Uterus (tissue), 4 donors: ENCODE data around the gene HS6ST3. TPM values are rescaled to one million over a fixed set of nuclear protein-coding genes. Genes with fewer than 3 reads are reported as not detected.

Experiments used
- DNase-seq, 2 donors: peaks; one replicate each; pipeline ENCODE4 v3.0.0-alpha.2; 2019 to 2020
- H3K27ac ChIP-seq, 2 donors: fragments of 200-600 bp; sonication (generic); 1 replicate in 1 of 2; 2 replicates in 1 of 2; pipeline ENCODE4 v1.5.1; 2016 to 2018
- H3K27me3 ChIP-seq, 2 donors: fragments of 200-600 bp; sonication (generic); one replicate each; pipeline ENCODE4 v1.5.1; 2018 to 2019; ENCODE audit warnings: control low read depth in 1 of 2
- H3K36me3 ChIP-seq, 2 donors: fragments of 200-600 bp; sonication (generic); one replicate each; pipeline ENCODE4 v1.5.1; 2019; ENCODE audit warnings: control low read depth in 1 of 2
- H3K4me1 ChIP-seq, 2 donors: fragments of 200-600 bp; sonication (generic); one replicate each; pipeline ENCODE4 v1.5.1; 2018 to 2019; ENCODE audit warnings: control low read depth in 1 of 2
- H3K4me3 ChIP-seq, 2 donors: fragments of 200-600 bp; sonication (generic); 1 replicate in 1 of 2; 2 replicates in 1 of 2; pipeline ENCODE4 v1.5.1; 2018 to 2019; ENCODE audit warnings: mild to moderate bottlenecking in 1 of 2
- H3K9me3 ChIP-seq, 2 donors: fragments of 200-600 bp; sonication (generic); one replicate each; pipeline ENCODE4 v1.5.1; 2019; ENCODE audit warnings: control low read depth in 1 of 2
- POLR2A ChIP-seq, 2 donors: fragments of 450-650 bp; IDR thresholded peaks; one replicate each; pipeline ENCODE4 v1.6.1; 2016; ENCODE audit warnings: antibody characterized with exemption in 2 of 2, mild to moderate bottlenecking in 1 of 2, moderate library complexity in 1 of 2
- intact Hi-C: fragments of 100-400 bp; cut with DNase I; formaldehyde crosslinking; loops from one replicate; pipeline ENCODE4 v1.15.1; 2023; ENCODE audit warnings: low total_unique reads
- total RNA-seq, 4 donors: library from RNA; depleted of rRNA in 3 of 4; stranded (reverse); fragments of >200 nt in 3 of 4; gene quantifications; one replicate each; pipeline versions ENCODE4 v1.1.0 to v1.2.4, GENCODE V29; 2014 to 2023
- TF ChIP-seq, protein P1 (sequence below), 4 experiments: fragments of 200-600 bp in 2 of 4; fragments of 450-650 bp in 2 of 4; sonication (generic) in 2 of 4; IDR thresholded peaks; one replicate each; pipeline ENCODE4 v1.5.1; 2016 to 2019; ENCODE audit warnings: antibody characterized with exemption in 4 of 4, mild to moderate bottlenecking in 2 of 4, moderate library complexity in 1 of 4
- donor health status: DM: yes; HTN: yes; CAD: no.

The HS6ST3 gene
- total RNA-seq, 4 donors from 2014 or later: 1.3 to 8.7 (median 5.3) TPM

DNA sequence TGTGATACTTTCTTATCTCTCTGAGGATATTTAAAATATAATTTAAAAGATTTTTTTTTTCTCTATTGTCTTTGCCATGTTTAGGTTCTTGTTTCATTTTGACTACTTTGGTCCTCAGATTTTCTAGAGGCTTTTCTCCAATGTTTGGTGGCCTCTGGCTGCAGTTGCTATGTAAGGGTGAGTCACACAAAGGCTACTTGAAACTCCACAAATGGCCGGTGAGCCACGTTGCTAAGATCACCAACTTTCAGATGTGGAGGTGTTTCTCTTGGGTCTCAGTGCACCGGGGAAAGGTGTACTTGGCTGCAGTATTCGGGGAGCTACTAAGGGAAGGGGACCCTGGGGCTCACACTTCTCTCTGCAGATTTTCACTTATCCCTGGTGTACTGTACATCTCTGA, 248.1 kb downstream of the HS6ST3 start:
- intact Hi-C loops: no loop called here

DNA sequence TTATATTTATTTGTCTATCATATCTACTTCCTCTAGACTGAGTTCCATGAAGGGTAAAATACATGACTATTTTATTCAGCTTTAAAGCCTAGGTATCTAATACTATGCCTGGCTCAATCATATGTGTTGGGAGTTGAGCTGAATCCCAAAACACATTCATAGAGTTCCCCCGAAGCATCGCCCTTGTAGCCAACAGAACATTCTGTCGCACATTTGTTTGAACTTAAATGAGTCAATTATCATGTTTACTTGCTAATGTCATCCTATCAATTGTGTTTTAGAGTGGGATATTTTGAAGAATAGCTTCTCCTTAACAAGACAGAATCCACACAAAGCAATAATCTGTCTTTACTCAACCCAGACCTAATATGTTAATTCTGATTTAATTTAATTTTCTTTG, 252.4 kb downstream of the HS6ST3 start:
- intact Hi-C loops: no loop called here
- Histone ChIP-seq H3K9me3 (no peaks in the 10 kb centered on the region), H3K27me3 (no peaks in the 10 kb centered on the region)

More for the DNA sequence above, 248.1 kb downstream of the HS6ST3 start:
- TF ChIP-seq, protein P1, sequence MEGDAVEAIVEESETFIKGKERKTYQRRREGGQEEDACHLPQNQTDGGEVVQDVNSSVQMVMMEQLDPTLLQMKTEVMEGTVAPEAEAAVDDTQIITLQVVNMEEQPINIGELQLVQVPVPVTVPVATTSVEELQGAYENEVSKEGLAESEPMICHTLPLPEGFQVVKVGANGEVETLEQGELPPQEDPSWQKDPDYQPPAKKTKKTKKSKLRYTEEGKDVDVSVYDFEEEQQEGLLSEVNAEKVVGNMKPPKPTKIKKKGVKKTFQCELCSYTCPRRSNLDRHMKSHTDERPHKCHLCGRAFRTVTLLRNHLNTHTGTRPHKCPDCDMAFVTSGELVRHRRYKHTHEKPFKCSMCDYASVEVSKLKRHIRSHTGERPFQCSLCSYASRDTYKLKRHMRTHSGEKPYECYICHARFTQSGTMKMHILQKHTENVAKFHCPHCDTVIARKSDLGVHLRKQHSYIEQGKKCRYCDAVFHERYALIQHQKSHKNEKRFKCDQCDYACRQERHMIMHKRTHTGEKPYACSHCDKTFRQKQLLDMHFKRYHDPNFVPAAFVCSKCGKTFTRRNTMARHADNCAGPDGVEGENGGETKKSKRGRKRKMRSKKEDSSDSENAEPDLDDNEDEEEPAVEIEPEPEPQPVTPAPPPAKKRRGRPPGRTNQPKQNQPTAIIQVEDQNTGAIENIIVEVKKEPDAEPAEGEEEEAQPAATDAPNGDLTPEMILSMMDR (IDR thresholded peaks at IDR 0.05): no peak
- TF ChIP-seq POLR2A (IDR thresholded peaks at IDR 0.05): no peak
- Histone ChIP-seq H3K36me3 (no peaks in the 10 kb centered on the region), H3K27ac (no peak overlapping the region), H3K27me3 (no peaks in the 10 kb centered on the region), H3K4me1 (no peaks in the 10 kb centered on the region), H3K9me3 (no peaks in the 10 kb centered on the region), H3K4me3 (no peak overlapping the region)
- DNase-seq: no peak

DNA sequence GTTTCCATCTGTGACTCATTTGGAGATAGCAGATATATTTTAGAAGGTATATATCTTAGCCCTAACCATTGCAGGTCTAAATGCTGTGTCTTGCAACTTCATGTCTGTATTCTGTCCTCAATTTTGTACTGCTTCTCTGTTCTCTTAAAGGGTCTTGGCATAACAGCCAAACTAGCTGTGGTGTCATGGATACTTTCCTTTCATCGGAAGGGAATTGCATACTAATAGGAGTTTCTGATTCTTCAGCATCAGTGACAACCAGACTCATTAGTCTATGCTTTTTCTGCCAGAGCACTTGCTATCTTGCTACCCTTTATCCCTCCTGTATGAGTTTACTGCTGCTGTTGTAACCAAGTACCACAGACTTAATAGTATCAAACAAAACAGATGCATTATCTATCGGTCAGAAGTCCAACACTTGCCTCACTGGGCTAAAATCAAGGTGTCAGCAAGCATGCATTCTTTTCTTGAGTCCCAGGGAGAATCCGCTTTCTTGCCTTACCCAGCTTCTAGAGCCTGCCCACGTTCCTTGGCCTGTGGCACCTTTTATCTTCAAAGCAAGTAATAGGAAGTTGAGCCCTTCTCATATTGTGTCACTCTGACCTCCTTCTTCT, 253.1 kb downstream of the HS6ST3 start:
- no peak for TF ChIP-seq POLR2A (IDR thresholded peaks at IDR 0.05)
- TF ChIP-seq, protein P1 (IDR thresholded peaks at IDR 0.05): no peak
- Histone ChIP-seq H3K4me1 (no peaks in the 10 kb centered on the region), H3K4me3 (no peak overlapping the region), H3K9me3 (no peaks in the 10 kb centered on the region), H3K27me3 (no peaks in the 10 kb centered on the region), H3K27ac (no peak overlapping the region), H3K36me3 (no peaks in the 10 kb centered on the region)
- no peak for DNase-seq
- intact Hi-C loops: no loop called here

More for the DNA sequence above, 252.4 kb downstream of the HS6ST3 start:
- TF ChIP-seq POLR2A (IDR thresholded peaks at IDR 0.05): no peak
- Histone ChIP-seq H3K4me3 (no peak overlapping the region), H3K4me1 (no peaks in the 10 kb centered on the region), H3K36me3 (no peaks in the 10 kb centered on the region), H3K27ac (no peak overlapping the region)
- no peak for DNase-seq

DNA sequence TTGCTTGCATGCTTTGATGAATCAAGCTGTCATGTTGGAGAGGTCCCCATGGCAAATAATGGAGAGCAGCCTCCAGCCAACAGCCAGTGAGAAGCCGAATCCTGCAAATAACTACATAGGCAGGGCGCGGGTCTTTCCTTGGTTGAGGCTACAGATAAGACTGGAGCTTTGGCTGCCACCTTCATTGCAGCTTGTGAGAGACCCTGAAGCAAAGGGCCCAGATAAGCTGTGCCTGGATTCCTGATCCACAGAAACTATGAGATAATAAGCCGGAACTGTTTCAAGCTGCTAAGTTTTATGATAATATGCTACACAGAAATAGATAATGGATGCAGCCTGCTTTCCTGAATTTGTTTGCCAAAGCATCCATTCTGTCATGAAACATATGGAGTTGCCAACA, 257.0 kb downstream of the HS6ST3 start:
- no peak for TF ChIP-seq POLR2A (IDR thresholded peaks at IDR 0.05)
- TF ChIP-seq, protein P1 (IDR thresholded peaks at IDR 0.05): no peak
- H3K36me3 ChIP-seq: no peaks in the 10 kb centered on the region
- H3K4me3 ChIP-seq: no peak overlapping the region
- H3K27me3 ChIP-seq: no peaks in the 10 kb centered on the region
- H3K9me3 ChIP-seq: no peaks in the 10 kb centered on the region
- H3K27ac ChIP-seq: no peak overlapping the region
- no peaks in the 10 kb centered on the region for H3K4me1 ChIP-seq
- no peak for DNase-seq
- intact Hi-C loops: no loop called here

DNA sequence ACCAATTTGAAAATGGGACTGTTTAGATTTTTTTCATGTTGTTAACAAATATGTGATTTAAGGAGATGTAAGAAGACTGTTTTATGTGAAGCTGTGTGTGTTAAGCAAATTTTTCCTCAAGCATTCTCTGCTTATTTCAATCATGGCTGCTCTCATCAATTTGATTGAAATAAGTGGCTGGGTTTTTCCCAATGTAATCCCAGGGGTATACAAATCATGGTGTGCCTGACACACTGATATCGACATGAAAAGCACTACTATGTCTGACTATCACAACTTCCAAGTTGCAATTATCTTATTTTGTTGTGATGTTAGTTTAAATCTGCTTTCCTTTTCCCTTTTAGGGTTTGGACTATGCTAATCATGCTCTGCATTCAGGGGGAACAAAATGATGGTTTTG, 283.7 kb downstream of the HS6ST3 start:
- DNase-seq: no peak
- H3K36me3 ChIP-seq: no peaks in the 10 kb centered on the region
- no peak for TF ChIP-seq POLR2A (IDR thresholded peaks at IDR 0.05)
- TF ChIP-seq, protein P1 (IDR thresholded peaks at IDR 0.05): no peak
- H3K4me3 ChIP-seq: no peak overlapping the region
- H3K4me1 ChIP-seq: no peaks in the 10 kb centered on the region
- intact Hi-C loops: no loop called here
- H3K9me3 ChIP-seq: no peaks in the 10 kb centered on the region
- no peaks in the 10 kb centered on the region for H3K27me3 ChIP-seq
- no peak overlapping the region for H3K27ac ChIP-seq

DNA sequence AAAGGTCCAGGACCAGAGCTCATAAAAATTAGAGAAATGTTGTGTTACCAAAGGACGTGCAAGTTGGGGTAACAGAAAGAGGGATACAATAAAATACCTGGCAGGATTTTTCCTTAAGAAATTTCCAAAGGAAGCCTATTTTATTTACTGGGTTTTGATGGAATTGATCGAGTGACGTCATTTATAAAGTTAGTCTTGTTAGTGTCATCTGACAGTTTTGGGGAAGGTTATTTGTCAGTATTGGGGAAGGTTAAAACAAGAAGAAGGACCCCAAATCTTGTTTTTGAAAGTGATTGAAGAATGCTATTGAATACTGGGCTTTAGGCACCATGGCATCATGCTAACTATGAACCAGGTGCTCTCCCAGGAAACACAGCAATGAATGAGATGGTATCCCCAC, 287.9 kb downstream of the HS6ST3 start:
- intact Hi-C loops: no loop called here

More for the DNA sequence above, 287.9 kb downstream of the HS6ST3 start:
- no peaks in the 10 kb centered on the region for H3K36me3 ChIP-seq
- no peaks in the 10 kb centered on the region for H3K27me3 ChIP-seq
- no peak for TF ChIP-seq POLR2A (IDR thresholded peaks at IDR 0.05)
- TF ChIP-seq, protein P1 (IDR thresholded peaks at IDR 0.05): no peak
- H3K27ac ChIP-seq: no peak overlapping the region
- no peaks in the 10 kb centered on the region for H3K4me1 ChIP-seq
- H3K9me3 ChIP-seq: no peaks in the 10 kb centered on the region
- DNase-seq: no peak
- H3K4me3 ChIP-seq: no peak overlapping the region
